RPMI8226 (cell line): ENCODE results near the gene LARP6.
"Not testable (repeated sequence)": the region's sequence is repeated elsewhere in the genome, so short reads cannot be mapped to it uniquely, and the experiment has no call there.

Experiments
- DNase-seq: peaks from one replicate; pipeline ENCODE4 v3.0.0-alpha.2; 2015

LARP6 gene

DNA sequence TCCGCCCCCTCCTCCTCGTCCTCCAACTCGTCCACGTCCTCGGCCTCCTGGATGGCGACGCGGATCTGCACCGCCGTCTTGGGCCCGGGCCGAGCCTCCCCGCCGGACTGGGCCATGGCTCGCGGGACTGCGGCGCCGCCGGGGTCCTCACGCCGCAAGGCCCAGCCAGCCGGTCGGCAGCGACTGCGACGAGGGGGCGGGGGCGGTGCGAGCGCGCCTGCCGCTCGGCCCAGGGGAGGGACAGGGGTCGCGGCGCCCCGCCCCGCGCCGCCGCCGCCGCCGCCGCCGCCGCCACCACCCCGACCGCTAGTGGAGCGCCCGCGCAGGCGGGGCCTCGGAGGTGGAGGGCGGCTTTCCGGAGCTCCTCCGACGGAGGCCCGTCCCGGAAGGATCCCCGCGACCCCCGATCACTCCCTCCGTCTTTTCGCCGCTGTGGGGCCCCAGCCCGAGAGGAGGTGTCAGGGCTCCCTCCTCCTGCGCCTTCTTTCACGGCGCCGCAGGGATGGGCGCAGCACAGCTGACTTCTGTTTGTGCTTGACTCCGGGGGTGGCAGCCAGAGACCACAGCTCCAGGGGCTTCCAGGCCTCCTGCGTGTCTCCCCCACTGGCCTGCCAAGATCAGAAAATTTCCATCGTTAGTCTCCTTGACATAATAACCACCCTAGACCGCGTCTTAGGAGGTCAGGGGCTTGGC is at the start of gene LARP6:
LARP6 (minus strand) TSS at position 185 of the 693 bp plus-strand sequence; CDS start at position 116, 69 bp downstream.
- no peak for DNase-seq

DNA sequence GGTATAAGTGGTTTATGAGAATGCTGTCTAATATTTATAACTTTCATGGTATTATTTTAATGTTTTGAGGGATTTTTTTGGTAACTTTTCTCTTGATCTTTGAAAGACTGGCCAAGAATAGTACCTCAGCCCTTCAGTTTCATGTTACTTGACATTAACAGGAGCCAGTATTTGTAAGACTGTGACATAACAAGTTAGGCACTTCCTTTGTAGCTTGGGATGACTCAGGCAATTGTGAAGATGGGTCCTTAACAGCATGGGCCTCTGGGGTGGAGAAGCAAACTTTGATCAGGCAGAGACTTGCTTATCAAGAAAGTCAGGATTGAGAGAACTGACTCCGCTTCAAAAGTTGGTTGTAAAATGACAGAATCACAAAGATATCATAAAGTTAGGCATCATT is 48.1 kb upstream of the LARP6 start:
- no peak for DNase-seq

DNA sequence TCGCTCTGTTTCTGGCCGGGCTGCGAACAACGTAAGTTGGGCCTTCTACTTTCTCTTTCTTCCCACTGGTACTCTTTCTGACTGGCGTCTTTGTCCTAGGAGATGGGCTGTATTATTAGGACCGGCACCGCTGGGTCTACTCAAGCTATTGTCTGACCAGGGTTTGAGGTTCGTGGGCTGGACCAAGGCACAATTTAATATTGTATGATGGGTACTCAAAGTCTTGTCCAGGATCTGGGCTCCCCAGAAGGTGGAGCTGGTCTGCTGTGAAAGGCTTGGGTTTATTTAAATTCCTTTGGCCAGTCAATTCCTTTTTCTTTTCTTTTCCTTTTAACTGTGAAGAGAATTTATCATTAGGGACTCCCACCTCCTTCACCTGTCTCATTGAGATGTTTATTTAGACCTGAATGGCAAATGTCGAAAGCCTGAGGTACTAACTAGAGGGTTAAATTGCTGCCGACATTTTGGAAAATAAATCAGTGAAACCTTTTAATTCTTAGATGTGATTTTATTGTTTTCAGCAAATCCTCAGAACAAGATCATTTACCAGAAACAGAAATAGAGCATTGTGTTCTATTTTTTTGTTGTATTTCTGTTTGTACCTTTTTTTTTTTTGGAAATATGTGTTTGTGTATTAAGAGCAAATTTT is 39.1 kb upstream of the LARP6 start:
- peak; percentile 20 for DNase-seq

DNA sequence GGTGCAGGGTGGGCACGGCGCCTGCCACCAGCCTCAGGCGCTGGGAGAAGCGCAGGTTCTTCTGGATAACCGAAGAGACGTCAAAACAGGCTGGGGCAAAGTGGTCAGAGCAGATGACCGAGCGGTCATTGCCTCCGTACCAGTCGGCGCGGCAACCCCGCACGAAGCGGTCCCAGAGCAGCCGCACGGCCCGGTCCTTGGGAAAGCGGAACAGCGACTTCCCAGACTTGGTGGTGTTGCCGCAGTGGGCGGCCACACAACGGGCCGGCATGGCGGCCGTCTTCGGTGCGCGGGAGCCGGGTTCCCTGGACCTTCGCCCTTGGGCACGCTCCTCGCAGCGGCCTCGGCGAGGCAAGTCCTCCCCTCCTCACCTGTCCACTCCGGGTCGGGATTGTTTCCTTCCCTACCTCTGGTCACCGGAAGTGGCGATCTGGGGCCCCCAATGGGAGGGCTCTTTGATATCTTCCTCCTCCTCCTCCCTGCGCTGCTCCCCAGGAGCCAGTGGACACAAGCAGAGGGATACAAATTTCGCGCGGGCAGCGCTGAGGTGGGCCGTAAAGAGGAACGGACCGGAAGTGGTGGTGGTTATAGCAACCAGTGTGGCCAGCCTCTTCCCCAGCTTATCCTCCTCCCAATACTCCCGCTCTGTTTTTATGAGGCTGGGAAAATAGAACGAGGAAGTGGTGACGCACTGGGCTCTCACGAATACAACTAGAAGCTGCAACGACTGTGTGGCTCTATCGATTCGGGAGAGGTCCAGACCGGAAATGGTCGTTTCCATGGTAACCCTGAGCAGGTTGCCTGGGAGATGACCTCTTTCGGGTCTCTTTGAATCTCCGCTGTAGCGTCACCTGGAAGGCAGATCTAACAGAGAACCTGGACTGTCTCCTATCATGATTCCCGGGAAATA is 38.3 kb upstream of the LARP6 start, which contains the start of the genes LRRC49 and THAP10:
LRRC49 (plus strand) TSS at position 825 of the 910 bp plus-strand sequence; CDS start at position 894, 69 bp downstream.
THAP10 (minus strand) TSS at position 432 of the 910 bp plus-strand sequence; CDS start at position 271, 161 bp downstream.
- DNase-seq, result peak; percentile 77

DNA sequence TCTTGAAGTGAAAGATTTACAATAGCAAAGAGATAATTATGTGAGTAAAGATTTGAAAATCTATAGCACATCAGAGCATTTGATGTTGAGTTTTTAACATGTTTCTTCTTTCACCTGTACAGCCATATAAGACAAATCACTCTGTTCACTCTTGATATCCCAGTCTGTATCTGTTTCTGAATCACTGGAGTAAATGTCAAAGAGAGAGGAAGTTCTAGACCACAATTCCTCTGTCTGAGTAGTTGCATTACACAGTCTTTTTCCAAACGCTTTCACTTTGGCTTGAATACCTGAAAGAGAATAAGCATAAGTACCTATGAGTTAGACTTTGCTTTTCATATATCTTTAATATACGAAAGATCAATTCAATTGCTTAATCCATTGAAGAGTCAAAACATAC is 28.4 kb upstream of the LARP6 start:
- DNase-seq, result no peak

DNA sequence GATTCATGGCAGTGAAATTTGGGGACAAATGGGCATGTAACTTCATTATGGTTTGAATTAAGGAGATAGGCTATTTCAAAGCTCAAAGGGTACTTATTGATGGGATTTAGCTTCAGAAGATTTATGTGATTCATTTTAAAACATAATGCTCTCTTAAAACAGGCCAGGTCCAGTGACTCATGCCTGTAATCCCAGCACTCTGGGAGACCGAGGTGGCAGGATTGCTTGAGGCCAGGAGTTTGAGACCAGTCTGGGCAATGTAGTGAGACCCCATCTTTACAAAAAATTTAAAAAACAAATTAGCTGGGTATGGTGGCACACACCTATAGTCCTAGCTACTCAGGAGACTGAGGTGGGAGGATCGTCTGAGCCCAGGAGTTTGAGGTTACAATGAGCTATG is 26.8 kb upstream of the LARP6 start:
- no peak for DNase-seq

DNA sequence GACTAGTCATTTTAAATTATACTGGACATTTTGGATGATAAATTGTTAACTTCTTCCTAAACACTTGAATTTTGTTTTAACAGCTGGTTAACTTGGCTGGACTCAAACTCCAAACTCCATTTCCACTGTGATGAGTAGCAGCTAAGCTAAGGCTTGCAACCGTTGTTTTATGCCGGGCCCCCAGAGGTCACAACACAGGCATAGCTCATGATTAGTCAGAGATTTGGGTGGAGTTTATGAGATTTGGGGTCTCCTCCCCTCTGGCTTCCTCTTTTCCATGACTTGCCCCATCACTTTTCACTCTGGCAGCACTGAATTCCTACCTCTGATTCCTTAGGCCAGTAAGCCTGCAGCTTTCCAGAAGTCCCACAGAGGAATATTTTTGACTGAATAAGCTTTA is 25.4 kb upstream of the LARP6 start:
- DNase-seq, result no peak

DNA sequence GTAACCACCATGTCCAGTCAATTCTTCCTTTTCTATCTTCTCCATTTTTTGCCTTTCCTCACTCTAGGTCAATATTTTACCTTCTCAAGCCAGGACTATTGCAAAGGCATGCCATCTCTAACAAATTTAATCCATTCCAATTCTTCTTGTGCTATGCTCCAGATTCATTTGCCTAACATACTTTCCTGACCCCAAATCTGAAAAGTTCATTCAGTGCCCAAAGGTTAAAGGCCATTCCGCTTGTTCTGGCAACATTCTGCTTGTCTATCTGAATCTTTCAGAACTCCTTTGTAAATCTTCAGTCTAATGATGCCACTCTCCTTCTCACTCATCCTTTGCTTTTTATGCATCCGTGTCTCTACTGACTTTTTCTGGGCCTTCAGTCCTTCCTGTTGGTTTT is 22.7 kb upstream of the LARP6 start:
- DNase-seq, result no peak

DNA sequence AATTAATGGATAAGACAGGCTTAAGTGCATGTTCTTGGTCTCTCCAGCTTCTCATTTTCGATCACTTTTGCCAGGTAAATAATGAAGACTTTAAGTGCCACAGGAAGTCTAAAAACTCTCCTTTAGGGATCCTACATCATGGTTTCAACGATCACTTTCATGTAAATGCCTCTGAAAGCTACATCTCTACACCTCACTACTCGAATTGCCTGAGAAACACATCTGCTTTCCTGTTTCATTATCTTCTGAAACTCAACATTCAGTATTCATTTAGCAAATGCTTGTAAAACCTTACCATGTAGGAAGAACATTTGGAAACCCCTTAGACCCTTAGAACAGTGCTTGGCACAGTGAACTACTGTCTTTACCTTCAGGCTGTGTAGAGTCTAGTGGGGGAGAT is 22.1 kb upstream of the LARP6 start:
- DNase-seq, result no peak

DNA sequence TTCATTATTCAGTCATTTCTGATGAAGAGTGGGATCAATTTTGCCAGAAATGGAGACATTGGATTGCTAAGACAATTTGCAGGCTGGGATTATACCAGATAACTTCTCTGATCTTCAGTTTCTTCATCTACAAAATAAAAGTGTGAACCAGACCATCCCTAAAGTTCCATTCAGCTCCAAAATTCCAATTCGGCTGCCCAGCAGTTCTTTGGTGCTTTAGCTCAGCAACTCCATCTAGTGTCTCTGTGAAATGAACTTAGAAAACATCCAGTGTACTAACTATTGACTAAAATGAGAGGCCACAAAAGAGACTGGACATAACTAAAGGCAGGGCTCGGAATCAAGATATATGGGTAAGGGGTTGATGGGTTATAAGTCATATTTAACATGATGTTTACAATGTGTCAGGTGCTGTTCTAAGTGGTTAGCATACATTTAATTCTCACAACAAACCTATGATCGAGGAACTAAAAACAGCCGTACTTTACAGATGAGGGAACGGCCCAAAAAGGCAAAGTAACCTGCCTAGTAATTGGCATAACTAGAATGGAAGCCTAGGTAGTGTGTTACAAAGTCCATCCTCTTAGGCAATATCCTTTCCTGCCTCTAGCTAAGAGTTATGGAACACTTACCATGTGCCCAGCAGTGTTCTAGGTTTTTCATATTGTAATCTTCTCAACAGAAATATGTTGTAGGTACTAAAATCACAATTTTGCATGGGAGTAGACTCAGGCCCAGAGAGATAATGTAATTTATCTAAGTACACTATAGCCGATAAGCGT is 21.2 kb upstream of the LARP6 start:
- no peak for DNase-seq

DNA sequence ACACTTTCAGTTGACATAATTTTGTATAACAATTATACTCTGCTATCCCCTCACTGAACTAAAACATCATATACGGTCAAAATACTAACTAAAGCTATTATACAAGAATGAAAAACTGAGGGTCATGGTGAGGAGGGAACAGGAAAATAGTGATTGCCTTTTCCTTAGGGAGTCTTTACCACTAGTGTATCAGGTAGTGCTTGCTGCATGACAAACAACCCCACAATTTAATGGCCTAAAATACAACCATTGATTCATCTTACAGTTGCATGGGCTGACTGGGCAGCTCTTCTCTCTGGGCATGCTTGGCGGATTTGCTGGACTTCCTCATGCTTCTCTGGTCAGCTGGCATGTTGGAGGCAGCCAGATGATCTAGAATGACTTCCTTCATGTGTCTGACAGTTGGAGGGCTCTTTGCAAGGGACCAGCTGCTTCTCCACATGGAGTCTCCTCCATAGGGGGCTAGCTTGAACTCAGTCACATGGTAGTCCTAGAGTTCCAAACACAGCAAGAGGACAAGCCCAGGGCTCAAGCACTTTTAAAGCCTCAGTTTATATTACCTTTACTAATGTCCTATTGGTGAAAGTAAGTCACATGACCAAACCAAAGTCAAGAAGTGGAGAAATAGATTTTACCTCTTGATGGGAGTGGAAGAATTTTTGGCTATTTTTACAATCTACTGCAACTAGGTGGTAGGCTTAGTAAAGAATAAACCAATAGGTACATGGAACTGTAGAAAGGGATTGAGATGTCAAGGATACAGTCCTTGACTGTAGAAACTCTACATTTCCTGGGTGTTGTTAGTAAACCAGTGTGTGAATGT is 19.5 kb upstream of the LARP6 start:
- DNase-seq, result no peak

DNA sequence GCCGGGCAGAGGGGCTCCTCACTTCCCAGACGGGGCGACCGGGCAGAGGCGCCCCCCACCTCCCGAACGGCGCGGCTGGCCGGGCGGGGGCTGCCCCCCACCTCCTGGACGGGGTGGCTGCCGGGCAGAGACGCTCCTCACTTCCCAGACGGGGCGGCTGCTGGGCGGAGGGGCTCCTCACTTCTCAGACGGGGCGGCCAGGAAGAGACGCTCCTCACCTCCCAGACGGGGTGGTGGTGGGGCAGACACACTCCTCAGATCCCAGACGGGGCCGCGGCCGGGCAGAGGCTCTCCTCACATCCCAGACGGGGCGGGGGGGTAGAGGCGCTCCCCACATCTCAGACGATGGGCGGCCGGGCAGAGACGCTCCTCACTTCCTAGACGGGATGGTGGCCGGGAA is 17.5 kb upstream of the LARP6 start:
- DNase-seq, result not testable (repeated sequence)

DNA sequence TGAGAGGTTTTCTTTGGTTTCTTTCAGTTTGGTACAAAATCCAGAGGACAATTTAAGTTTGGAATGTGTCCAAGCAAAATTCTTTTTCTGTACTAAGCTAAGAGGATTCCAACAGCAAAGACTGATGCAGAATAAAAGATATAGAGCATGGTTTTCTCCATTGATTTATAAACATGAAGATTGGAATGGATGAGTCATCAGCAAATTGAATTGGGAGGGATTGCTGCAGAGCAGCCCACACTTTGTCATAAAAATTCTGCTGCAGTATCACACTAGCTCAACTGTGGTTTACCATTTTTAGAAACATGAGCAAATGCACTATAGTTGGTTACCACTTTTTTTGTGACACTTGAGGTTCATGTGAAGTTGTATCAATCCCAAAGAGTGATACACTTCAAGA is 16.1 kb upstream of the LARP6 start:
- DNase-seq, result no peak

DNA sequence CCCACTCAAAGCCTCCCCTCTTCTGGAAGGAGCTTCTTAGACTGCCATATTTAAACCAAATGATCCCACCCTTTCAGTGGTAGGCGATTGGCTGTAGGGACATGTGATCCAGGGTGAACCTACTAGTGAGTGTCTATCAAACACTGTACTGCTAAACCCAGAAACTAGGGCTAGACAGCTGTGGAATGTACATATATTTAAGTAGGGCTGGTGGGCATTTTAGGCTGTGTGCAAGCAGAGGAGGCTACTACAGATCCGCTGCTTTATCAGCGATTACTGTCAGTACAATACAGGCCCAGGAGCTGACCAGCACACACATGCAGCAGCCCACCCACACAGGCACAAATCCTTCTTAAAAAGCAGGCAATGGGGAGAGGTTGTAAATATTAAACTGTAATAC is 15.4 kb upstream of the LARP6 start:
- no peak for DNase-seq

DNA sequence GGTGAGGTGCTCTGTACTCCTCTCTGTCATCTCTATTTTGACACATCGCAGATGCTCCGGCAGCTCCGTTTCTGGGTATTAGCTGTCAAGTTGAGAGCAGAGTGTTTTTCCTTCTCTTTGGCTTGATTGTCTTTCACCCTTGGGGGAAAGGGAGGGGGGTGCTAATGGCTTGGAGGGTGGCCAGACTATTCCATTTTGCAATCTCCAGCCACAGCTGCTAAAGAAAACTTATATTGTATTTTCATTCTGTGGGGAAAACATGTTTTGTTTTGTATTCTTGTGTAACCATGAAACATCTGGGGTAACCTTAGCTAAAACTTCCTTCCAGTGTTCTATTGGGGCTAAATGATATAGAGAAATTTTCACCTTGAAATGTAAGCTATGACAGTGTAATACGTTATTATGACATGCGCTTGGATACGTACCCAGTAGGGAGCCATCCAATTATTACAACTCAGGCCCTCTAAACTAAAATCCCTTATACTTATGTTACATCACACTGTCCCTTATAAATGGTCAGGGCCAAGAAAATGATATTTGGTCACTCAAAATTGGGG is 14.0 kb upstream of the LARP6 start:
- no peak for DNase-seq

DNA sequence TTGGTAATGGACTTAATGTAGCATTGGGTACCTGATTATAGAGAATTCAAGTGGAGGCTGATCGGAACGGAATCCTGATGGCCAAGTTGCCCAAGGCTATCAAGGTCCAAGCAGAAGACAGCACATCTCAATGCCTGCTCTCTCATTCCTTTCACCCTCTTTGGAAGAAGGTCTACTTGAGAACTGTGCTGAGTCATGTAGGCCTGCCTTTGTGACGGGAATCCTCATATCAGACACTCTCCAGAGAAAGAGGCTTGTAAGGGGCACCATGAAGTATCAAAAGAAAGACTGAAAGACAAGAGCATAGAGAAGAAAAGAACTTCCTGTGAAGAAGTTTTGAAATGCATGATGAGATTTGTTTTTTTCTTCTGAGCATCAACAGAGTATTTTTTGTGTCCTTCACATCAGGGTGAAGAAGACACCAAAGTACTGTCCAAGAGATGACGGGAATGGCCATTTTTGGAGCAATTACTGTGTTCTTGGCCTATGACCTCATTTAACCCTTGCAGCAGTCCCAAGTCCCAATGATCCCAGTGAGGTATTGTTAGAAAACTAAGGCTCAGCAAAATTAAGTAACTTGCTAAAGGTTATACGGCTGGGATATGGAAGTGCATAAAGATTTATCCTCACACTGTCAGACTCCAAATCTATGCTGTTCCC is 13.2 kb upstream of the LARP6 start:
- DNase-seq, result no peak

DNA sequence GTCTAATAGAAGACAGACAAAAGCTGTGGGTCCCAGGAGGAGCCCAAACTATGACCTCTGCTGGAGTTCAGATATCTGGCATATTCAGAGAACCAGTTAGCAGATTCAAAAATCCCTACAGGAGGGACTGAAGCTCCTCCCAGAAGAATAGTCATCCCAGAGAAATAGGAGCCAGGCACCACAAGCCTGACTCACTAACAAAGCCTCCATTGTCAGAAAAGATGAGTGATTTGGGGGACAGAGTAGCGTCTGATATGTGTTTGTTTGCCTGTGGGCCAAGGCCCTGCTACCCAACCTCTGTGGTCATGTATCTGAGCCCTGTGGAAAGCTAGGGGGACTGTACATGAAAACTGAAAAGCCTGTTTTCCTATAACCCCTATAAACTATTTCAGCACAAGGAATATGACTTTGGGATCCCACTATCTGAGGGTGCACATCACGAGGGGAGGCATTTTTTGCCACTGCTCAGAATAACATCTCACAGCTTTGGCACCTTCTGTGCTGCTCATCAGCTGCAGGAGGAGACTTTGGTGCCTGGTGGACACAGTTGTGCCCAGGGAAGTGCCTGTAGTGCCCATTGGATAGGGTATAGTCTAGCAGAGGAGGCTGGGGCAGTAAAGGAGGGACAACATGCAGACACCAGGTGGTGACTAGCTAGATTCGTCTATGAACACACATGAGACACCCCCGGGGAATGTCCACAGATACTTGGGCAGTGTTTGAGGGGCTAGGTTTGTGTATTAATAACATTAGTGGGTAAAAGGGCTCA is 9.7 kb upstream of the LARP6 start:
- no peak for DNase-seq

DNA sequence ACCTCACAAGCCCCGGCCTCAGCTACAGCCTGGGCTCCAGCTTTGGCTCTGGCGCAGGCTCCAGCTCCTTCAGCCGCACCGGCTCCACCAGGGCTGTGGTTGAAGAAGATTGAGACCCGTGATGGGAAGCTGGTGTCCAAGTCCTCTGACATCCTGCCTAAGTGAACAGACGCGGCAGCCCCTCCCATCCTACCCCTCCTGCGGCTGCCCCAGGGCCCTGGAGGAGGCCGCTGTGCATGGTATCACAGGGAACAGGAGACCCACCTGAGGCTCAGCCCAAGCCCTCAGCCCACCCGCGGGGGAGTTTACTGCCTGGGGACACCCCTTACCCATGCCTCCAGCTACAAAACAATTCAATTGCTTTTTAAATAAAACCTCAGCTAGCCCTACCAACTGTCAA is 6.0 kb upstream of the LARP6 start:
- DNase-seq, result no peak

DNA sequence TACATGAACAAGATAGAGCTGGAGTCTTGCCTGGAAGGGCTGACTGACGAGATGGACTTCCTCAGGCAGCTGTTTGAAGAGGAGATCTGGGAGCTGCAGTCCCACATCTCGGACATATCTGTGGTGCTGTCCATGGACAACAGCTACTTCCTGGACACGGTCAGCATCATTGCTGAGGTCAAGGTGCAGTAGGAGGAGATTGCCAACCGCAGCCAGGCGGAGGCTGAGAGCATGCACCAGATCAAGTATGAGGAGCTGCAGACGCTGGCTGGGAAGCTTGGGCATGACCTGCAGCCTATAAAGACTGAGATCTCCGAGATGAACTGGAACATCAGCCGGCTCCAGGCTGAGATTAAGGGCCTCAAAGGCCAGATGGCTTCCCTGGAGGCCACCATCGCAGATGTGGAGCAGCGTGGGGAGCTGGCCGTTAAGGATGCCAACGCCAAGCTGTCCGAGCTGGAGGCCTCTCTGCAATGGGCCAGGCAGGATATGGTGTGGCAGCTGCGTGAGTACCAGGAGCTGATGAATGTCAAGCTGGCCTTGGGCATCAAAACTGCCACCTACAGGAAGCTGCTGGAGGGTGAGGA is 5.5 kb upstream of the LARP6 start:
- DNase-seq, result no peak
